B cell (primary cell): ENCODE measurements around the gene PAK6.

Experiments used
- EZH2 ChIP-seq: IDR thresholded peaks from 2 replicates; pipeline ENCODE4 v1.6.1; 2012; ENCODE audit warnings: borderline replicate concordance, low read depth, mild to moderate bottlenecking, moderate library complexity, low read length; ENCODE audit not compliant: insufficient read depth, poor library complexity, severe bottlenecking
- TF ChIP-seq, protein P1 (sequence below): fragments of 200-600 bp; IDR thresholded peaks from one replicate; pipeline ENCODE4 v1.8.0; 2022; ENCODE audit warnings: antibody characterized with exemption, mild to moderate bottlenecking

DNA sequence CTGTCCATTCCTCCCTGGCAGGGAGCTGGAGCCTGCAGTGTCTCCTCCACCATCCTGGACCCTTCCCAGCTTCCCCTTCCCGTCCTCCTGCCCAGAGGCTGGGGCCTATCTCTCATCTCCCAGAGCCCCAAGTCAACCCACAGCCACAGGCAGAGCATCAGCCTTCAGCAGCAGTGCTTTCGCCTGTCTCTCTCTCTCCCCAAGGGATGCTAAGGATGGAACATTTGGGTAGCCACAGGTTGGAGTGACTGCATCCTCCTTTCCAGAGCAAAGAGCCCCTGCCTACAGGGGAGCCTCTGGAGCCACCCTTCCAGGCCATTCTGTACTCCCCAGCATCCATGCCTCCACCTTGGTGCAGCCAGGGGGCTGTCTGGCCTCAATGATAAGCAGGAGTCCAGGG is 64.7 kb downstream of the PAK6 start:
- TF ChIP-seq, protein P1, sequence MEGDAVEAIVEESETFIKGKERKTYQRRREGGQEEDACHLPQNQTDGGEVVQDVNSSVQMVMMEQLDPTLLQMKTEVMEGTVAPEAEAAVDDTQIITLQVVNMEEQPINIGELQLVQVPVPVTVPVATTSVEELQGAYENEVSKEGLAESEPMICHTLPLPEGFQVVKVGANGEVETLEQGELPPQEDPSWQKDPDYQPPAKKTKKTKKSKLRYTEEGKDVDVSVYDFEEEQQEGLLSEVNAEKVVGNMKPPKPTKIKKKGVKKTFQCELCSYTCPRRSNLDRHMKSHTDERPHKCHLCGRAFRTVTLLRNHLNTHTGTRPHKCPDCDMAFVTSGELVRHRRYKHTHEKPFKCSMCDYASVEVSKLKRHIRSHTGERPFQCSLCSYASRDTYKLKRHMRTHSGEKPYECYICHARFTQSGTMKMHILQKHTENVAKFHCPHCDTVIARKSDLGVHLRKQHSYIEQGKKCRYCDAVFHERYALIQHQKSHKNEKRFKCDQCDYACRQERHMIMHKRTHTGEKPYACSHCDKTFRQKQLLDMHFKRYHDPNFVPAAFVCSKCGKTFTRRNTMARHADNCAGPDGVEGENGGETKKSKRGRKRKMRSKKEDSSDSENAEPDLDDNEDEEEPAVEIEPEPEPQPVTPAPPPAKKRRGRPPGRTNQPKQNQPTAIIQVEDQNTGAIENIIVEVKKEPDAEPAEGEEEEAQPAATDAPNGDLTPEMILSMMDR, result no peak
- TF ChIP-seq EZH2, result no peak
